Measurements from ENCODE around the gene RBM38.

RBM38 gene

GRCh38 chr20:57457243-57458095, 66.3 kb downstream of the RBM38 start:
- TF ChIP-seq CTCF (IDR thresholded peaks at IDR 0.05; ENCODE audit: unreplicated experiment in 3 of 3): no peak
- Mint-ChIP-seq H3K9me3 (no peaks in the 10 kb centered on the region), H3K27me3 (ENCODE audit: low read depth) (peaks cover 18% of the 10 kb centered on the region), H3K27ac (no peak overlapping the region), H3K4me3 (no peak overlapping the region), H3K36me3 (ENCODE audit: low read depth) (no peaks in the 10 kb centered on the region), H3K4me1 (no peaks in the 10 kb centered on the region)

- Mint-ChIP-seq H3K27me3 (ENCODE audit: low read depth) (peaks cover 17% of the 10 kb centered on the region), H3K36me3 (ENCODE audit: low read depth) (no peaks in the 10 kb centered on the region), H3K27ac (no peak overlapping the region), H3K4me1 (peaks cover 6% of the 10 kb centered on the region), H3K9me3 (no peaks in the 10 kb centered on the region), H3K4me3 (no peak overlapping the region)
- TF ChIP-seq CTCF (IDR thresholded peaks at IDR 0.05; ENCODE audit: unreplicated experiment in 3 of 3): no peak
Measured at GRCh38 chr20:57458400-57459160, 67.4 kb downstream of the RBM38 start.
